Brain microvascular endothelial cell (primary cell): ENCODE measurements around the gene P3H4.

Source experiments
- DNase-seq: peaks from one replicate; pipeline ENCODE4 v3.0.0-alpha.2; 2020
- H3K27ac ChIP-seq: fragments of 250-450 bp; sonication (Bioruptor Pico); 2 replicates; pipeline ENCODE4 v1.5.1; 2020; ENCODE audit warnings: mild to moderate bottlenecking, moderate library complexity
- H3K27me3 ChIP-seq: fragments of 250-450 bp; sonication (Bioruptor Pico); replicated peaks from 2 replicates; pipeline ENCODE4 v1.5.1; 2020; ENCODE audit warnings: mild to moderate bottlenecking
- H3K36me3 ChIP-seq: fragments of 250-450 bp; sonication (Bioruptor Pico); replicated peaks from 2 replicates; pipeline ENCODE4 v1.5.1; 2020; ENCODE audit warnings: mild to moderate bottlenecking
- H3K4me3 ChIP-seq: 2 replicates; pipeline ENCODE4 v1.5.1; 2011; ENCODE audit warnings: low read depth, mild to moderate bottlenecking, control low read depth, low read length, moderate library complexity
- CTCF ChIP-seq: IDR thresholded peaks from 2 replicates; pipeline ENCODE4 v1.5.1; 2011; ENCODE audit warnings: low read depth, mild to moderate bottlenecking, moderate library complexity, low read length, control low read depth, inconsistent platforms; ENCODE audit errors: missing control alignments
- in situ Hi-C: cut with HindIII; loops from 2 replicates; pipeline ENCODE4 v1.10.0; 2017; ENCODE audit warnings: low sequenced_read_pairs, low pct_ligation_motif_present

The P3H4 gene

GRCh38 chr17:41801374-41802271 lies 10.1 kb downstream of the P3H4 start:
- no peaks in the 10 kb centered on the region for H3K27me3 ChIP-seq
- peaks cover 17% of the 10 kb centered on the region for H3K36me3 ChIP-seq
- TF ChIP-seq CTCF = peak; percentile 99
- H3K4me3 ChIP-seq = no peak overlapping the region
- in situ Hi-C loops = loop anchor here (10.0 kb wide), 1 partner anchor 57 kb away; no protein-coding TSS in a partner anchor
- H3K27ac ChIP-seq = no peak overlapping the region
- peak; percentile 64 for DNase-seq

GRCh38 chr17:41800601-41801373 lies 11.0 kb downstream of the P3H4 start:
- Histone ChIP-seq H3K4me3 (no peak overlapping the region), H3K27ac (no peak overlapping the region), H3K36me3 (peaks cover 15% of the 10 kb centered on the region), H3K27me3 (no peaks in the 10 kb centered on the region)
- TF ChIP-seq CTCF = no peak
- in situ Hi-C loops = loop anchor here (10.0 kb wide), 1 partner anchor 56 kb away; no protein-coding TSS in a partner anchor
- no peak for DNase-seq

- in situ Hi-C loops = no loop called here
- H3K27me3 ChIP-seq = no peaks in the 10 kb centered on the region
- H3K27ac ChIP-seq = no peak overlapping the region
- TF ChIP-seq CTCF = no peak
- H3K4me3 ChIP-seq = no peak overlapping the region
- DNase-seq = no peak
- peaks cover 9% of the 10 kb centered on the region for H3K36me3 ChIP-seq
Observed at GRCh38 chr17:41799366-41799765, 12.4 kb downstream of the P3H4 start.

- H3K27ac ChIP-seq = no peak overlapping the region
- no peak for TF ChIP-seq CTCF
- H3K36me3 ChIP-seq = peaks cover 5% of the 10 kb centered on the region
- H3K4me3 ChIP-seq = no peak overlapping the region
- no peak for DNase-seq
- in situ Hi-C loops = no loop called here
- no peaks in the 10 kb centered on the region for H3K27me3 ChIP-seq
Observed at GRCh38 chr17:41797377-41797776, 14.4 kb downstream of the P3H4 start.

- H3K4me3 ChIP-seq = no peak overlapping the region
- in situ Hi-C loops = no loop called here
- H3K27ac ChIP-seq = no peak overlapping the region
- no peak for TF ChIP-seq CTCF
- no peaks in the 10 kb centered on the region for H3K36me3 ChIP-seq
- H3K27me3 ChIP-seq = no peaks in the 10 kb centered on the region
- no peak for DNase-seq
Observed at GRCh38 chr17:41796121-41796895, 15.4 kb downstream of the P3H4 start.
